G401.6 (cell line): ENCODE results near the gene ITGB6.

Source experiments
- FAIRE-seq: peaks from 2 replicates; lab custom pipeline; 2012; peaks lifted over from hg19 to GRCh38; lab: Jason Lieb, UNC

Gene ITGB6

DNA sequence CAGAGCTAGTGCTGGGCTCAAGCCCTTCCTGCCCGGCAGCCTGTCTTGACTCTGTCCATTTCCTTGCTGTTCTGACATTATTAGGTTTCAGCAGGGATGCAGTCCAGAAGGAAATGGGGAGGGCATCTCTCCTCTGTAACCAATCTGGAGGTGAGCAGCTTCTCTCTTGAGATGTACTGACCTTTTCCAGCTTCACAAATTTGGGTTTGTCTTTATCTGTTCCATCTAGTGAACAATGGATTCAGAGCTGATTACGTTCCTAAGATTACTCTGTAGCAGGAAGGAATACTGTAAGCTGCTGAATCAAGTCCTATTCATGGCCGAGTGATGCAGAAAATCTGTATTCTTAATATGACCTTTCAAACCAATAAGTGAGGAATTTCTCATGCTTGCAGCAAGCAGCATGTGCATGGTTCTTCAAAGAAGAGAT, 148.7 kb downstream of the ITGB6 start:
- FAIRE-seq = no peak

DNA sequence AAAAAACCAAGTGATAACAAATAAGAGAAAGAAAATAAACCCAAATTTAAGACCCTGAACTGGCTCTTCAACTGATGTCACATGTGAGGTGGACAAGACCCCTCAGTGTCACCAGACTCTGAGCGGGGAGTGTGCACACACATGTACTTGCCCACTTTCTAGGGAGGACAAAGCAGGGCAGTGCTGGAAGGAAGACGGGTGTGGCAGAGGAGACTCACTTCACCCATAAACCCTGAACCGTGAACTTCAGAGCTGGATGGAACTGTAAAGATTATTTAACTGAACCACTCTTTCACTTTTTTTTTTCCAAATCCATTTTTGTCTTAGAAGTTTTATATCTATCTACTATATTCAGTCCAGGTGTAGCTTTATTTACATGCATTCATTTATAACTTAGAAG, 149.9 kb downstream of the ITGB6 start:
- FAIRE-seq = no peak
